Trophoblast cell (in vitro differentiated cells and primary cell): ENCODE results near the gene KIF3C.

Experiments
- DNase-seq, 2 donors: peaks; one replicate each; pipeline ENCODE4 v3.0.0-alpha.2; 2016
- H2AFZ ChIP-seq: 2 replicates; pipeline ENCODE4 v1.6.1; 2013; ENCODE audit warnings: low read length, moderate library complexity, mild to moderate bottlenecking; ENCODE audit not compliant: insufficient read depth, poor library complexity
- H2AK5ac ChIP-seq: 2 replicates; pipeline ENCODE4 v1.6.1; 2013; ENCODE audit warnings: mild to moderate bottlenecking, low read length
- H2BK120ac ChIP-seq: 2 replicates; pipeline ENCODE4 v1.6.1; 2013; ENCODE audit warnings: low read length, mild to moderate bottlenecking, moderate library complexity; ENCODE audit not compliant: insufficient read depth, poor library complexity
- H2BK12ac ChIP-seq: 2 replicates; pipeline ENCODE4 v1.6.1; 2013; ENCODE audit warnings: mild to moderate bottlenecking, low read length, moderate library complexity
- H2BK5ac ChIP-seq: 2 replicates; pipeline ENCODE4 v1.6.1; 2013; ENCODE audit warnings: low read length, low read depth, moderate library complexity, mild to moderate bottlenecking; ENCODE audit not compliant: poor library complexity
- H3K14ac ChIP-seq: 2 replicates; pipeline ENCODE4 v1.6.1; 2013; ENCODE audit warnings: mild to moderate bottlenecking, low read length
- H3K18ac ChIP-seq: 2 replicates; pipeline ENCODE4 v1.6.1; 2013; ENCODE audit warnings: mild to moderate bottlenecking, low read length
- H3K23ac ChIP-seq: 2 replicates; pipeline ENCODE4 v1.6.1; 2013; ENCODE audit warnings: low read length
- H3K27ac ChIP-seq: 2 replicates; pipeline ENCODE4 v1.5.1; 2013; ENCODE audit warnings: low read depth, mild to moderate bottlenecking, inconsistent platforms, low read length, moderate library complexity
- H3K27me3 ChIP-seq: 2 replicates; pipeline ENCODE4 v1.6.1; 2013; ENCODE audit warnings: inconsistent platforms, mild to moderate bottlenecking, low read length, moderate library complexity; ENCODE audit not compliant: insufficient read depth
- H3K36me3 ChIP-seq, 2 experiments: 1 replicate in 1 of 2; 2 replicates in 1 of 2; pipeline ENCODE4 v1.6.1; 2013; ENCODE audit warnings: low read length in 2 of 2, mild to moderate bottlenecking in 2 of 2, moderate library complexity in 1 of 2; ENCODE audit not compliant: insufficient read depth in 2 of 2, control insufficient read depth in 1 of 2
- H3K4ac ChIP-seq: 2 replicates; pipeline ENCODE4 v1.6.1; 2013; ENCODE audit warnings: low read depth, mild to moderate bottlenecking, low read length, moderate library complexity
- H3K4me1 ChIP-seq, 2 experiments: 1 replicate in 1 of 2; 2 replicates in 1 of 2; pipeline ENCODE4 v1.6.1; 2013; ENCODE audit warnings: low read length in 2 of 2, mild to moderate bottlenecking in 2 of 2, moderate library complexity in 1 of 2; ENCODE audit not compliant: insufficient read depth in 2 of 2, control insufficient read depth in 1 of 2
- H3K4me2 ChIP-seq: 2 replicates; pipeline ENCODE4 v1.6.1; 2013; ENCODE audit warnings: inconsistent platforms, mild to moderate bottlenecking, low read length, moderate library complexity
- H3K4me3 ChIP-seq: 2 replicates; pipeline ENCODE4 v1.5.1; 2013; ENCODE audit warnings: mild to moderate bottlenecking, low read depth, low read length, inconsistent platforms
- H3K79me1 ChIP-seq: one replicate; pipeline ENCODE4 v1.6.1; 2013; ENCODE audit warnings: low read length
- H3K79me2 ChIP-seq: 2 replicates; pipeline ENCODE4 v1.6.1; 2013; ENCODE audit warnings: low read length, mild to moderate bottlenecking; ENCODE audit not compliant: control insufficient read depth, insufficient read depth, poor library complexity
- H3K9ac ChIP-seq: 2 replicates; pipeline ENCODE4 v1.6.1; 2013; ENCODE audit warnings: mild to moderate bottlenecking, low read length
- H3K9me3 ChIP-seq: 2 replicates; pipeline ENCODE4 v1.6.1; 2013; ENCODE audit warnings: low read depth, mild to moderate bottlenecking, control low read depth, inconsistent platforms, low read length; ENCODE audit not compliant: insufficient read depth
- H4K12ac ChIP-seq: 2 replicates; pipeline ENCODE4 v1.6.1; 2013; ENCODE audit warnings: low read depth, mild to moderate bottlenecking, low read length, moderate library complexity
- H4K8ac ChIP-seq: 2 replicates; pipeline ENCODE4 v1.6.1; 2013; ENCODE audit warnings: low read depth, mild to moderate bottlenecking, low read length, moderate library complexity
- H4K91ac ChIP-seq: one replicate; pipeline ENCODE4 v1.6.1; 2013; ENCODE audit warnings: low read depth, mild to moderate bottlenecking, low read length, moderate library complexity
- WGBS: extraction: QIAGEN DNeasy Blood & Tissue Kit; methylation state at CpG from one replicate; pipeline ENCODE4 v1.1.7; 2013; ENCODE audit warnings: missing lambda C conversion rate; ENCODE audit not compliant: insufficient read length, insufficient coverage; ENCODE audit errors: extremely low coverage; 5-methylcytosine and 5-hydroxymethylcytosine counted together

KIF3C gene

GRCh38 chr2:25948437-25948836, 33.9 kb downstream of the KIF3C start:
- H3K79me1 ChIP-seq: no peaks in the 10 kb centered on the region
- WGBS: no CpG with 5 or more reads among the region's 2 CpGs
- H3K36me3 ChIP-seq: peaks cover 29 to 30% of the 10 kb centered on the region in 2 experiments
- no peak overlapping the region for H4K8ac ChIP-seq
- no peak overlapping the region for H2BK12ac ChIP-seq
- H3K18ac ChIP-seq: no peak overlapping the region
- H3K27ac ChIP-seq: no peak overlapping the region
- no peaks in the 10 kb centered on the region for H3K27me3 ChIP-seq
- no peak overlapping the region for H3K4me2 ChIP-seq
- H4K91ac ChIP-seq: no peak overlapping the region
- H2AFZ ChIP-seq: no peak overlapping the region
- no peak overlapping the region for H3K4me3 ChIP-seq
- no peak overlapping the region for H3K4ac ChIP-seq
- no peak overlapping the region for H2BK120ac ChIP-seq
- no peak overlapping the region for H4K12ac ChIP-seq
- no peaks in the 10 kb centered on the region for H3K79me2 ChIP-seq
- H3K23ac ChIP-seq: no peak overlapping the region
- DNase-seq: no peak
- no peak overlapping the region for H3K9ac ChIP-seq
- no peaks in the 10 kb centered on the region for H3K4me1 ChIP-seq
- no peak overlapping the region for H2AK5ac ChIP-seq
- peaks cover 2% of the 10 kb centered on the region for H3K9me3 ChIP-seq
- H2BK5ac ChIP-seq: no peak overlapping the region
- H3K14ac ChIP-seq: no peak overlapping the region

GRCh38 chr2:25941042-25941441, 41.3 kb downstream of the KIF3C start:
- Histone ChIP-seq H3K4me1 (no peaks in the 10 kb centered on the region), H3K27ac (no peak overlapping the region), H3K9ac (no peak overlapping the region), H4K91ac (no peak overlapping the region), H3K14ac (no peak overlapping the region), H2BK12ac (no peak overlapping the region), H3K79me2 (no peaks in the 10 kb centered on the region), H3K4me2 (no peak overlapping the region), H2BK120ac (no peak overlapping the region), H3K18ac (no peak overlapping the region), H3K4ac (no peak overlapping the region), H3K23ac (no peak overlapping the region), H3K27me3 (no peaks in the 10 kb centered on the region), H2AFZ (no peak overlapping the region), H3K4me3 (no peak overlapping the region), H2BK5ac (no peak overlapping the region), H2AK5ac (no peak overlapping the region), H3K36me3 (peaks cover 36% of the 10 kb centered on the region in 2 experiments), H4K8ac (no peak overlapping the region), H3K9me3 (peaks cover 2% of the 10 kb centered on the region), H3K79me1 (no peaks in the 10 kb centered on the region), H4K12ac (no peak overlapping the region)
- no peak for DNase-seq
- no CpG with 5 or more reads among the region's 4 CpGs for WGBS

- Histone ChIP-seq H2AK5ac (no peak overlapping the region), H3K18ac (no peak overlapping the region), H3K9me3 (no peaks in the 10 kb centered on the region), H3K79me2 (no peaks in the 10 kb centered on the region), H3K4ac (no peak overlapping the region), H2BK120ac (no peak overlapping the region), H3K27me3 (no peaks in the 10 kb centered on the region), H2BK5ac (no peak overlapping the region), H3K4me2 (no peak overlapping the region), H4K91ac (no peak overlapping the region), H3K23ac (no peak overlapping the region), H2BK12ac (no peak overlapping the region), H4K8ac (no peak overlapping the region), H4K12ac (no peak overlapping the region), H3K79me1 (no peaks in the 10 kb centered on the region), H3K14ac (no peak overlapping the region), H3K4me1 (no peaks in the 10 kb centered on the region), H3K36me3 (peaks cover 32% of the 10 kb centered on the region in 2 experiments), H2AFZ (no peak overlapping the region), H3K27ac (no peak overlapping the region), H3K9ac (no peak overlapping the region), H3K4me3 (no peak overlapping the region)
- no peak for DNase-seq
- no CpG with 5 or more reads among the region's 8 CpGs for WGBS
These were observed 43.0 kb downstream of the KIF3C start for GRCh38 chr2:25939257-25939668.

DNA sequence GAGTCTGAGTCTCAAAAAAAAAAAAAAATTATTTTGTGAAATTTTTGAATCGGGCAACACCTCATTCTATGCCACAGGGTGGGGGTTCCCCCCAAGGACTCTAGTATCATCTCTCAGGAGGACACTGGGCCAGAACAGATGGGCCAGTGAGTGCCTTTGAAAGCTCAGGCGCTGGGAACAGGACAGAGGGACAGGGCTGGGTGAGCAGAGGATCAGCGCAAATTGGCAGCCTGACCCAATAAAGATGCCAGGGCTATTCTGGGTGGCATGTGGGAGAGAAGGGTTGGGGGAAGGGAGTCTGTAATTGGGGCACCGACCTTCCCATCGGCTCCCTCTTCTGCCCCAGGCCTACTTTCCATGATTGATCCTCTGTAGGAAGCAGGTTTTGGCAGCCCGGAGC, 44.0 kb downstream of the KIF3C start:
- Histone ChIP-seq H2BK5ac (no peak overlapping the region), H3K23ac (no peak overlapping the region), H2BK120ac (no peak overlapping the region), H3K4me2 (no peak overlapping the region), H3K18ac (no peak overlapping the region), H4K8ac (no peak overlapping the region), H3K9ac (peak overlapping the region; percentile 16), H3K27me3 (no peaks in the 10 kb centered on the region), H4K91ac (no peak overlapping the region), H3K9me3 (no peaks in the 10 kb centered on the region), H2BK12ac (no peak overlapping the region), H3K27ac (no peak overlapping the region), H3K79me2 (no peaks in the 10 kb centered on the region), H3K36me3 (peaks cover 29 to 31% of the 10 kb centered on the region in 2 experiments), H3K4me1 (no peaks in the 10 kb centered on the region), H3K4ac (no peak overlapping the region), H3K4me3 (no peak overlapping the region), H3K79me1 (no peaks in the 10 kb centered on the region), H2AK5ac (no peak overlapping the region), H4K12ac (no peak overlapping the region), H3K14ac (no peak overlapping the region), H2AFZ (no peak overlapping the region)
- DNase-seq: no peak
- no CpG with 5 or more reads among the region's 6 CpGs for WGBS
